ENCODE data around the gene RBM20. TPM values are rescaled to one million over a fixed set of nuclear protein-coding genes. Genes with fewer than 3 reads are reported as not detected.

Gene RBM20
- total RNA-seq, 1 experiment from 2014 or later = 0.17 TPM

- H3K14ac ChIP-seq (ENCODE audit: insufficient read depth, low read length) = no peak overlapping the region
- no peak overlapping the region for H2BK15ac ChIP-seq (ENCODE audit: low read depth, low read length)
- H2BK120ac ChIP-seq (ENCODE audit: low read depth, low read length, poor library complexity, severe bottlenecking) = no peak overlapping the region
- DNase-seq = no peak
- no peak overlapping the region for H2BK20ac ChIP-seq (ENCODE audit: low read depth, low read length, poor library complexity, severe bottlenecking)
- no peak overlapping the region for H2BK5ac ChIP-seq (ENCODE audit: insufficient read length, low read length)
- Mint-ChIP-seq H3K36me3 (ENCODE audit: insufficient read depth in 1 of 3, low read depth in 3 of 3) (peaks cover 0 to 27% (median 10%) of the 10 kb centered on the region in 3 experiments; a peak in 4 of 7 replicates), H3K27me3 (ENCODE audit: low read depth) (no peaks in the 10 kb centered on the region), H3K27ac (no peak overlapping the region; a peak in 1 of 7 replicates), H3K4me1 (no peaks in the 10 kb centered on the region), H3K9me3 (no peaks in the 10 kb centered on the region), H3K4me3 (no peak overlapping the region)
- H3K4me1 ChIP-seq (ENCODE audit: insufficient read depth, low read length) = no peaks in the 10 kb centered on the region
- WGBS (ENCODE audit: extremely low coverage, insufficient read length, low lambda C conversion rate) = no CpG with 5 or more reads among the region's 3 CpGs
- H3K9ac ChIP-seq (ENCODE audit: extremely low read depth, insufficient read length, low read length) = no peak overlapping the region
- H3K79me2 ChIP-seq (ENCODE audit: insufficient read depth, low read length) = no peaks in the 10 kb centered on the region
- H2BK12ac ChIP-seq (ENCODE audit: insufficient read length, low read depth, low read length) = no peak overlapping the region
- no peak overlapping the region for H2AK5ac ChIP-seq (ENCODE audit: insufficient read length, low read length)
- no peaks in the 10 kb centered on the region for H3K9me3 ChIP-seq (ENCODE audit: control insufficient read depth, low read depth, low read length)
- H3K56ac ChIP-seq (ENCODE audit: insufficient read length, low read depth, low read length) = no peak overlapping the region
- H3T11ph ChIP-seq (ENCODE audit: low read length) = no peak overlapping the region
- no peak for TF ChIP-seq CTCF (conservative IDR thresholded peaks at IDR 0.05)
- no peak overlapping the region for H2AFZ ChIP-seq (ENCODE audit: low read length)
- no peak overlapping the region for H3K23ac ChIP-seq (ENCODE audit: insufficient read length, low read depth, low read length)
- H3K27me3 ChIP-seq (ENCODE audit: insufficient read depth, low read length) = no peaks in the 10 kb centered on the region
- no peak overlapping the region for H4K91ac ChIP-seq (ENCODE audit: insufficient read length, low read depth, low read length)
- no peaks in the 10 kb centered on the region for H4K20me1 ChIP-seq (ENCODE audit: control insufficient read depth, insufficient read depth, insufficient read length)
- no peak overlapping the region for H3K18ac ChIP-seq (ENCODE audit: insufficient read length, low read depth, low read length)
- H3K23me2 ChIP-seq (ENCODE audit: insufficient read length, low read depth, low read length, poor library complexity, severe bottlenecking) = no peaks in the 10 kb centered on the region
- no peak overlapping the region for H3K27ac ChIP-seq (ENCODE audit: insufficient read length, low read depth, low read length)
- H4K8ac ChIP-seq (replicated peaks; ENCODE audit: insufficient read length, low read depth, low read length) = no peak overlapping the region
- no peaks in the 10 kb centered on the region for H3K79me1 ChIP-seq (ENCODE audit: insufficient read depth, low read depth, low read length, poor library complexity, severe bottlenecking)
- no peak overlapping the region for H4K5ac ChIP-seq (ENCODE audit: insufficient read length, low read depth, low read length)
- no peak overlapping the region for H3K4ac ChIP-seq (ENCODE audit: low read depth, low read length)
- no peak overlapping the region for H3K4me2 ChIP-seq (ENCODE audit: insufficient read depth, insufficient read length, low read length)
These were observed 235.9 kb downstream of the RBM20 start for GRCh38 chr10:110880012-110880411.
